H1 (cell line): Measurements from ENCODE around the gene LIPC. TPM values are rescaled to one million over a fixed set of nuclear protein-coding genes. Genes with fewer than 3 reads are reported as not detected.

Experiments used
- BRCA1 ChIP-seq: IDR thresholded peaks from 2 replicates; pipeline ENCODE4 v1.6.1; 2012; ENCODE audit warnings: low read depth, low read length, improper control_type of control experiment
- CHD1 ChIP-seq: IDR thresholded peaks from 2 replicates; pipeline ENCODE4 v1.6.1; 2012; ENCODE audit warnings: low read depth, low read length, improper control_type of control experiment
- POLR2AphosphoS5 ChIP-seq: IDR thresholded peaks from 2 replicates; pipeline ENCODE4 v1.6.1; 2011; ENCODE audit warnings: low read depth, low read length
- polyA plus RNA-seq, 7 experiments: library from polyadenylated mRNA; depleted of rRNA in 3 of 7; stranded (reverse) in 5 of 7; unstranded in 2 of 7; fragments of >200 nt in 5 of 7; fragments of 200-250 nt in 2 of 7; gene quantifications; 1 replicate in 5 of 7; 2 replicates in 1 of 7; 4 replicates in 1 of 7; pipeline versions ENCODE4 v1.2.1 to v1.2.3, GENCODE V29; 2011 to 2013; ENCODE audit warnings: missing spikeins in 2 of 7, mixed read lengths in 2 of 7
- total RNA-seq: library from RNA; stranded (reverse); fragmentation: NEBNext Ultra II Directional; extraction: Animal tissue kit (Norgen Biotek cat#: 25700); gene quantifications from 2 replicates; pipeline ENCODE4 v1.2.1, GENCODE V29; 2021

Gene LIPC
- total and polyA plus RNA-seq, 2 of the 8 experiments (the other 6 are each of a cell fraction or from before 2014, with no cell fraction given) = not detected

- TF ChIP-seq CHD1 (no peak), BRCA1 (no peak), POLR2AphosphoS5 (no peak)
Observed at GRCh38 chr15:58501636-58502188, 69.9 kb downstream of the LIPC start (continued).
